GM12878 (cell line): ENCODE data around the gene PRKG1. TPM values are rescaled to one million over a fixed set of nuclear protein-coding genes. Genes with fewer than 3 reads are reported as not detected.

Experiments
- ATAC-seq: fragments of 200-7000 bp; cut with Tn5 transposase; 3 replicates; pipeline ENCODE4 v1.9.1; 2020; ENCODE audit warnings: mild to moderate bottlenecking, moderate library complexity
- BruUV-seq: library from RNA; stranded (reverse); fragments of 400-500 nt; replicated peaks from 2 replicates; lab custom pipeline; 2021; lab: Mats Ljungman, UMichigan
- CTCF ChIA-PET: fragments of 300-600 bp; sonication (Branson Sonifier 250); formaldehyde crosslinking; extraction: SDS; loops from one replicate; lab custom pipeline; 2021; ENCODE audit warnings: inconsistent platforms; lab: Yijun Ruan, JAX
- POLR2A ChIA-PET: fragments of 350-600 bp; formaldehyde crosslinking; extraction: SDS; loops from one replicate; lab custom pipeline; 2021; ENCODE audit warnings: inconsistent platforms; lab: Charles Lee
- RAD21 ChIA-PET: fragments of 300-600 bp; sonication (Branson Sonifier 250); formaldehyde crosslinking; loops from one replicate; lab custom pipeline; 2023; ENCODE audit warnings: antibody characterized with exemption; ENCODE audit not compliant: unreplicated experiment; lab: Charles Lee
- SMC1A ChIA-PET: fragments of 300-600 bp; sonication (Branson Sonifier 250); formaldehyde crosslinking; loops from one replicate; lab custom pipeline; 2023; ENCODE audit not compliant: unreplicated experiment, uncharacterized antibody; lab: Charles Lee
- DNase-seq: peaks from one replicate; pipeline ENCODE4 v3.0.0-alpha.2; 2011; ENCODE audit warnings: low read depth, low spot score
- FAIRE-seq: peaks from 3 replicates; lab custom pipeline; 2011; peaks lifted over from hg19 to GRCh38; lab: Jason Lieb, UNC
- H2AFZ ChIP-seq: 2 replicates; pipeline ENCODE4 v1.6.0; 2011; ENCODE audit warnings: low read depth, low read length, control low read depth; ENCODE audit not compliant: control insufficient read depth
- H3K27ac ChIP-seq: 2 replicates; pipeline ENCODE4 v1.5.1; 2011; ENCODE audit warnings: control low read depth; ENCODE audit not compliant: control insufficient read depth, insufficient read depth
- H3K27me3 ChIP-seq, 2 experiments: replicated peaks in 1 of 2; 2 replicates each; pipeline versions ENCODE4 v1.6.0 to v1.6.1; 2011; ENCODE audit warnings: low read length in 1 of 2; ENCODE audit not compliant: control insufficient read depth in 2 of 2, insufficient read depth in 2 of 2
- H3K36me3 ChIP-seq, 2 experiments: 2 replicates each; pipeline ENCODE4 v1.5.1; 2011; ENCODE audit warnings: low read length in 1 of 2; ENCODE audit not compliant: control insufficient read depth in 2 of 2, insufficient read depth in 2 of 2
- H3K4me1 ChIP-seq: 2 replicates; pipeline ENCODE4 v1.6.1; 2011; ENCODE audit warnings: mild to moderate bottlenecking, low read length, moderate library complexity, mixed read lengths; ENCODE audit not compliant: control insufficient read depth, insufficient read depth
- H3K4me2 ChIP-seq: 2 replicates; pipeline ENCODE4 v1.6.0; 2011; ENCODE audit warnings: control low read depth; ENCODE audit not compliant: control insufficient read depth, insufficient read depth
- H3K4me3 ChIP-seq: fragments of 200-600 bp; sonication (generic); 2 replicates; pipeline ENCODE4 v1.5.1; 2016
- H3K79me2 ChIP-seq: 2 replicates; pipeline ENCODE4 v1.6.0; 2011; ENCODE audit warnings: low read length; ENCODE audit not compliant: control insufficient read depth, insufficient read depth
- H3K9ac ChIP-seq: 2 replicates; pipeline ENCODE4 v1.8.0; 2011; ENCODE audit warnings: low read length, control low read depth, mixed read lengths; ENCODE audit not compliant: control insufficient read depth, insufficient read depth
- H3K9me3 ChIP-seq: replicated peaks from 3 replicates; pipeline ENCODE4 v1.5.1; 2011; ENCODE audit warnings: mild to moderate bottlenecking, low read length; ENCODE audit not compliant: control insufficient read depth, insufficient read depth
- H4K20me1 ChIP-seq: 2 replicates; pipeline ENCODE4 v1.6.0; 2011; ENCODE audit not compliant: control insufficient read depth, insufficient read depth
- CREM ChIP-seq: IDR thresholded peaks from 2 replicates; pipeline ENCODE4 v1.6.1; 2014; ENCODE audit warnings: antibody characterized with exemption, low read depth
- ESRRA ChIP-seq: IDR thresholded peaks from 2 replicates; pipeline ENCODE4 v1.6.1; 2012; ENCODE audit warnings: mild to moderate bottlenecking, low read length, improper control_type of control experiment
- FOXK2 ChIP-seq: fragments of 450-650 bp; IDR thresholded peaks from 2 replicates; pipeline ENCODE4 v1.6.1; 2017; ENCODE audit warnings: mild to moderate bottlenecking, moderate library complexity
- MAX ChIP-seq: IDR thresholded peaks from 2 replicates; pipeline ENCODE4 v1.6.1; 2012; ENCODE audit warnings: low read depth, low read length, improper control_type of control experiment
- NFIC ChIP-seq: IDR thresholded peaks from 2 replicates; pipeline ENCODE4 v1.6.1; 2012; ENCODE audit warnings: low read depth, mild to moderate bottlenecking, inconsistent platforms, low read length, moderate library complexity
- NKRF ChIP-seq: fragments of 450-650 bp; conservative IDR thresholded peaks from 2 replicates; pipeline ENCODE4 v1.6.1; 2017; ENCODE audit warnings: mild to moderate bottlenecking, moderate library complexity
- POLR2AphosphoS5 ChIP-seq: IDR thresholded peaks from 2 replicates; pipeline ENCODE4 v1.6.1; 2011; ENCODE audit warnings: mild to moderate bottlenecking, low read length, inconsistent platforms
- SREBF2 ChIP-seq: IDR thresholded peaks from 2 replicates; pipeline ENCODE4 v1.6.1; 2012; ENCODE audit warnings: mild to moderate bottlenecking, low read length
- USF2 ChIP-seq: IDR thresholded peaks from 2 replicates; pipeline ENCODE4 v1.6.1; 2011; ENCODE audit warnings: low read depth, low read length, improper control_type of control experiment, borderline replicate concordance
- WGBS: methylation state at CpG from one replicate; pipeline ENCODE4 v1.1.6; 2016; ENCODE audit warnings: low lambda C conversion rate; ENCODE audit not compliant: insufficient replicate concordance, insufficient coverage; ENCODE audit errors: missing lambda C conversion rate; 5-methylcytosine and 5-hydroxymethylcytosine counted together
- in situ Hi-C: fragments of 300-500 bp; cut with MboI; formaldehyde crosslinking; loops from 9 replicates; pipeline ENCODE4 v1.14.3; 2018; ENCODE audit warnings: mixed read lengths
- intact Hi-C: fragments of 100-400 bp; cut with micrococcal nuclease; formaldehyde crosslinking; loops from one replicate; pipeline ENCODE4 v1.14.2; 2022; ENCODE audit not compliant: unreplicated experiment
- polyA plus RNA-seq, 11 experiments: library from polyadenylated mRNA; depleted of rRNA in 4 of 11; unstranded in 6 of 11; stranded (reverse) in 5 of 11; fragments of >200 nt; fragmentation: Nextera tagmentation in 4 of 11; fragmentation: Illumina TruSeq in 1 of 11; extraction: Ambion mirVana in 4 of 11; extraction: Trizol in 1 of 11; gene quantifications; 1 replicate in 1 of 11; 2 replicates in 10 of 11; pipeline versions ENCODE4 v1.2.1 to v1.2.3, GENCODE V29; 2011 to 2016; ENCODE audit warnings: inconsistent platforms in 2 of 11, missing spikeins in 2 of 11, low read depth in 1 of 11
- total RNA-seq, 4 experiments: library from RNA; depleted of rRNA in 3 of 4; stranded (reverse); fragments of >200 nt in 3 of 4; fragmentation: Illumina TruSeq in 1 of 4; extraction: Trizol in 1 of 4; gene quantifications; 2 replicates each; pipeline versions ENCODE4 v1.2.1 to v1.2.3, GENCODE V29; 2013 to 2021

The PRKG1 gene
- total and polyA plus RNA-seq, 10 of the 15 experiments (the other 5 are each of a cell fraction or from before 2014, with no cell fraction given), result 0.04 to 0.05 TPM; not detected in 8

GRCh38 chr10:51300617-51301304 lies 226.5 kb downstream of the PRKG1 start:
- Histone ChIP-seq H3K9me3 (no peaks in the 10 kb centered on the region), H3K4me3 (no peak overlapping the region), H2AFZ (no peak overlapping the region), H3K4me1 (no peaks in the 10 kb centered on the region), H3K36me3 (no peaks in the 10 kb centered on the region), H3K27me3 (no peaks in the 10 kb centered on the region), H3K9ac (no peak overlapping the region), H4K20me1 (no peaks in the 10 kb centered on the region), H3K4me2 (no peak overlapping the region), H3K79me2 (no peaks in the 10 kb centered on the region), H3K27ac (no peak overlapping the region)
- no TSS peak for BruUV-seq
- in situ Hi-C loops, result no loop called here
- FAIRE-seq (no peak), DNase-seq (no peak), ATAC-seq (no peak)
- WGBS, result 3% methylated on average over 2 of the region's 2 CpGs
- ChIA-PET POLR2A (no interaction called here), SMC1A (no interaction called here), RAD21 (no interaction called here), CTCF (no interaction called here)
- TF ChIP-seq ESRRA, result no peak
- no peak for TF ChIP-seq USF2
- TF ChIP-seq CREM, result no peak
- TF ChIP-seq POLR2AphosphoS5, result no peak
- no peak for TF ChIP-seq SREBF2
- TF ChIP-seq FOXK2, result no peak
- no peak for TF ChIP-seq NKRF
- TF ChIP-seq MAX, result no peak
- TF ChIP-seq NFIC, result no peak
- intact Hi-C loops, result no loop called here
